NCI-H2227 (cell line): ENCODE data around the gene REXO5.

ENCODE experiments used
- DNase-seq: peaks from one replicate; lab custom pipeline; 2025; ENCODE audit not compliant: unreplicated experiment; lab: John Stamatoyannopoulos, UW

REXO5 gene

GRCh38 chr16:20799599-20799998, 6.7 kb upstream of the REXO5 start:
- peak; percentile 12 for DNase-seq

DNA sequence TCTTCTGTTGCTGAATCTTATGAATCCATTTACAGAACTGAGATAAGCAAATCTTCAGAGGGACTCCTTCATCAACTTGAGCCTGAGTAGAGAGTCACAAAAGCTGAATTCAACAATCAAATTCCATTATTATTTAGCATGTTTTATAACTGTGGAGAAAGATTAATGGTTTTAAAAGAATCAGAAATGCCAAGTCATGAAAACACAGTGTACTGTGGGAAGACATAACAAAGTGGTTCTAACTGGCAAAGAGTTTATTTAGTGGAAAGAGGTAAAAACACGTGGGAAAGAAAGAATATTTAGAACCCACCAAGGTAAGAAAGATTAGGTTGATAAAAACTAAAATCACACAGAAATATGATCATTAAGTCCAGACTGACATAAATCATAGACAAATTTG, 5.0 kb upstream of the REXO5 start:
- DNase-seq: no peak

GRCh38 chr16:20803192-20803560, 3.2 kb upstream of the REXO5 start:
- no peak for DNase-seq

DNA sequence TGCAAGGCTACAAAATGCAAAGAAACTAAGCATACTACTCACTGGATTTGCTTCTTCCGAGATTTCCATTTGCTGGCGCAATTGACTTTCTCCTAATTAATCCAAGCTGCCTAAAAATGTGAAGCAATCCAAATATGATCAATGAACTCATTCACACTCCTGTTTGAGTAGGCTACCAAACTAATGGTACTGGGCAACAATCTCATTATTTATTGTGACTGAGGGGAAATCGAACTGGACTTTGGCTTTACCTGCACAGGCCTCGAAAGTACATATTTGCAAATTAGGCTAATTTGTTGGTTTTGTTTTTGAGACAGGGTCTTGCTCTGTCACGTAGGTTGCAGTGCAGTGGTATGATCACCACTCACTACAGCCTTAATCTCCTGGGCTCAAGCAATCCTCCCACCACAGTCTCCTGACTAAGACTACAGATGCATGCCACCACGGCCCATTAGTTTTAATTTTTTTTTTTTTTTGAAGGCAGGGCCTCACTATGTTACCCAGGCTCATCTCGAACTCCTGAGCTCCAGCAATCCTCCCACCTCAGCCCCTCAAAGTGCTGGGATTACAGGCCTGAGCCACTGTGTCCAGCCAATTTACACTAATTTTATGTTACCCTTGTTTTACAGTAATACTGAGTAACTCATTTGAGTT, 2.6 kb upstream of the REXO5 start:
- no peak for DNase-seq

GRCh38 chr16:20805684-20806167, 601 bp upstream of the REXO5 start:
- peak; percentile 27 for DNase-seq

DNA sequence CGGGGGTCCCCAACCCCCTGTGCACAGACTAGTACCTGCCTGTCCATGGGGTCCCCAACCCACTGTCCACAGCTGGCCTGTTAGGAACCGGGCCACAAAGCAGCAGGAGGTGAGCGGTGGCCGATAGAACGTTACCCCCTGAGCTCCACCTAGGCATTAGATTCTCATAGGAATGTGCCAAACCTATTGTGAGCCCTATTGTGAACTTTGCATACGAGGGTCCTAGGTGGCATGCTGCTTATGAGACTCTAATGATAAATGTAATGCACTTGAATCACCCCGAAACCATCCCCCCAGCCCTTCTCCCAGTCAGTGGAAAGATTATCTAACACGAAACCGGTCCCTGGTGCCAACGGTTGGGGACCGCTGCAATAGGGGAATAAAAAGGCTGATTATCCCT, 1.5 kb downstream of the REXO5 start:
- DNase-seq: no peak

GRCh38 chr16:20811889-20812439, 5.6 kb downstream of the REXO5 start:
- DNase-seq: no peak

DNA sequence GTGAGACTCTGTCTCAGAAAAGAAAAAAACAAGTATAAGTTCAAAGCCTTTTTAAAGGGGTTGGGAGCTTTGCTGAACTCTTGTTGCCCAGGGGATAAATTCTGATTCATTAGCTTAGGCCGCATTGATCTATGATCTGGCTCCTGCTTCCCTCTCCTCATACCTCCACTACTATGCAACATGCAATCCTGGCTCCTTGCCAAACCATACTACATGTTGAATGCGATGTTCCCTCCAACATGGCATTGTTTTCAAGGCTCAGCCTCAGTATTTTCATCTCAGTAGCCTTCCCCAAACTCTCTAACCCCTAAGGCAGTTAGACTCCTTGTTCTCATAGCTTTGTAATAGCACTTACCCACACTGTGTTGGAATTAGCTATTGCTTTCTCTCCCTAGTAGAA, 6.2 kb downstream of the REXO5 start:
- no peak for DNase-seq

- DNase-seq: no peak
These were observed 8.5 kb downstream of the REXO5 start for GRCh38 chr16:20814784-20815183.

- DNase-seq: no peak
These were observed 12.7 kb downstream of the REXO5 start for GRCh38 chr16:20818929-20819585.

DNA sequence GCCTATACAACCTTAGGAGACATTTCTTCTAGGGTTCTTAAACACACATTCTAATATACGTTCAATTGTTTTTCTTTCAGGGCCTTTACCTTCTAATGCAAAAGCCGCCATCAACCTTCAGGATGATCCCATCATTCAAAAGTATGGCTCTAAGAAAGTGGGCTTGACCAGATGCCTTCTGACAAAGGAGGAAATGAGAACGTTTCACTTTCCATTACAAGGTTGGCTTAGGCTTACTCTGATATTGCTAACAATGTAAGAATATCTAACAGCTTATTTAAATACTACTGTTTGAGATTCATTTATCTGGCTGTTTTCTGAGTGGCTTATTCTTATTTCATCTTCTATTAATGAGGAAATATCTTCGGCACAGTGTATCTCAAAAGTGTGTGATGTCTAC, 15.4 kb downstream of the REXO5 start:
- DNase-seq: no peak

DNA sequence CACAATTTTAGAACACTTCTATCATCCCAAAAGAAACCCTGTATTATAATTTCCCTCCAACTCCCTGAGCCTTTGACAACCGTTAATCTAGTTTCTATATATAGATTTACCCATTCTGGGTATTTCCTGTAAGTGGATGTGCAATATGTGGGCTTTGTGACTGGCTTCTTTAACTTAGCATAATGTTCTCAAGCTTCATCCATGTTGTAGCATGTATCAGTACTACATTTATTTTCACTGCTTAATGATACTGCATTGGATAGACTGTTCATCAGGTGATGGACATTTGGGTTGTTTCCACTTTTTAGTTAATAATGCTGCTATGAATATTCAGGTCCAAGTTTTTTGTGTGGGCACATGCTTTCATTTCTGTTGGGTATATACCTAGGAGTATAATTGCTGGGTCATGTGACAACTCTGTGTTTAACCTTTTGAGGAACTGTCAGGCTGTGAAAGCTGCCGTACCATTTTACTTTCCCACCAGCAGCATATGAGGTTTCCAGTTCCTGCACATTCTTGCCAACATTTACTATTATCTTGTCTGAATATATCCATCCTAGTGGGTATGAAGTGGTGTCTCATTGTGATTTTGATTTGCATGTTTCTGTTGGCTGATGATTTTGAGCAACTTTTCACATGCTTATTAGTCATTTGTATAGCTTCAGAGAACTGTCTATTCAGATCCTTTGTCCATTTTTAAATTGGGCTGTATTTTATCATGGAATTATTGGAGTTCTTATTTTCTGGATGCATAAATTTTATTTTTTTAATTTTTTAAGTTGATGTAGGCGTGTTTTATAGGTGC, 16.4 kb downstream of the REXO5 start:
- peak; percentile 17 for DNase-seq

- DNase-seq: peak; percentile 6
These were observed 19.8 kb downstream of the REXO5 start for GRCh38 chr16:20826039-20826566.

- no peak for DNase-seq
These were observed 23.2 kb downstream of the REXO5 start for GRCh38 chr16:20829536-20829935.

- DNase-seq: no peak
These were observed 24.0 kb downstream of the REXO5 start for GRCh38 chr16:20830372-20830771.

DNA sequence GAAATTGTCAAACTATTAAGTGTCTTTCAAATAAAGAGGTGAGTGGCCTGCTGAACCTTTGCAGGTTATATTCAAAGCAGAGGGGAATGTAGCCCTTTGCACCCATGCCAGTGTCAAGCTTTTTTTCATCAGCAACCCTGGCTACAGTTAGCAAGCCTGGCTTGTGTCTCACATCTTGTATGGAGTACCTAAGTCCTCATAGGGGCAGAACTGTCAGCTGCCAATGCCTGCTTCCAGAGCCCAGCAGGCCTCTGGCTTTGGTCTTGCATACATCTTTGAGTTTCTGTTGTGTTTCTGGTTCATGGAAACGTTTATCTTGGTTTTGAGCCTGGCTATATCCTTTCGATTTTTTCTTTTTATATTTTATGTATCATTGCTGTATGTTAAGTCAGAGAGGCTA, 26.8 kb downstream of the REXO5 start:
- no peak for DNase-seq

DNA sequence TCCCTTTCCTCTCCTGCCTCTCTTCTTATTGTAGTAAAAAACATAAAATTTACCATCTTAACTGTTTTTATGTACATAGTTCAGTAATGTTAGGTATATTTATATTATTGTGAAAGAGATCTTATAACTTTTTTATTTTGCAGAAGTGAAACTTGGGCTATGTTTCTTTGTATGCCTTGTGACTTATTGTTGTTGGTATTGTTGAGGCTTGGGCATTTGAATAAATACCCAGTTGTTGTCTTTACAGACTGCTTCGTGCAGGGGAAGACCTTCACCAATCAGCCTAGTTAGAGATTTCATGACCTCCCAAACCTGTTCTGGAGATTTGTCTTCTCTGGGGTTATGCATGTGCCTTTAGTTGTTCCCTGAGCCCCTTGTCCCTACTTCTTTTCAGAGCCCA, 31.9 kb downstream of the REXO5 start:
- DNase-seq: no peak

GRCh38 chr16:20839504-20839903, 33.2 kb downstream of the REXO5 start:
- DNase-seq: no peak

DNA sequence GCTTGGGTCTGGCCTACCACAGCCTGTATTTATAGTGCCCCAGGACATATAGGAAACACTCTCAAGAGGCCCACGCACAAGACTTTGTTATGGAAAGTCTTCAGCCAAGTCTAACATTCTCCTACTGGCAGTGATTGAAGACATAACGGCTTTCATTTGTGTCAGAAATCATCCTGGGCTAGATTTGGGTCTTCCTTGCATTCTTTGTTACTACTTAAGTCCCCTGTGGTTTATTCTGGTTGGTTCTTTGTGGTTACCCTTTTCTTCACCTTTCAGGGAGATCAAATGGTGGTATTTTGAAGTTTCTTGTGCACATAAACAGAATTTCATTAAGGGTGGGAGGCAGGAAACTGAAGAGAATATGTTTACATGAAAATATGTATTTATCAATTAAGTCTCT, 37.7 kb downstream of the REXO5 start:
- DNase-seq: no peak

DNA sequence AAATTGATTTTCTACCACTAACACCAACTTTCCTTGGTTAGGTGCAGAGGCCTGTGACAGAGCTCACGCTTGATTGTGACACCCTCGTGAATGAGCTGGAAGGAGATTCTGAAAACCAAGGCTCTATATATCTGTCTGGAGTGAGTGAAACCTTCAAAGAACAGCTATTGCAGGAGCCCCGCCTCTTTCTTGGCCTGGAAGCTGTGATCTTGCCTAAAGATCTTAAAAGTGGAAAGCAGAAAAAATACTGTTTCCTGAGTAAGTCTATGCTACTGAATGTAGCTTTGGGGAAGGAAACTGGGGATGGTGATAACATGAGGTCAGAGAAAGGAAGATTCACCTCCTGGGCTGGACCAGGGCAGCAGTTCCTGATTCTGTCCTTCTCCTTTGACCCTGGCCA, 38.3 kb downstream of the REXO5 start:
- DNase-seq: no peak

DNA sequence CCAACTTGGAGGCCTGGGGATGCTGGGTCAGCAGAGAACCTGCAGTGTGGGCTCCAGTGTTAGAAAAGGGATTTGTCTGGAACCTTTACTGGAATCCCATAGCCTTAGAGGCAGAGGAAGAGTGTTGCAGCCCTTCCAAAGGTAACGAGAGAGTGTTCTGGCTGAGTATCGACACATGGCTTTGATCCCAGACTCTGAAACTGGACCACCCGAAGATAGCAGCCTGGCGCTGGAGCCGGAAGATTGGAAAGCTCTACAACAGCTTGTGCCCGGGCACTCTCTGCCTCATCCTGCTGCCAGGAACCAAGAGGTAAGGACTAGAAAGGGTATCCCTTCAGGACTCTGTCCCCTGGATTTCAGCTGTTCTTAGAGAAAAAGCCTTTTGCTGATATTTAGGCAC, 39.7 kb downstream of the REXO5 start:
- DNase-seq: no peak

- DNase-seq: no peak
These were observed 40.2 kb downstream of the REXO5 start for GRCh38 chr16:20846551-20846950.
